GM21528 (cell line): ENCODE results near the gene AMN.

Source experiments
- ATAC-seq: cut with Tn5 transposase; IDR thresholded peaks from one replicate; pipeline ENCODE4 v1.9.1; 2021; ENCODE audit warnings: mild to moderate bottlenecking, moderate library complexity; ENCODE audit not compliant: unreplicated experiment, low FRiP score

Gene AMN

GRCh38 chr14:102962111-102962627 lies 39.7 kb downstream of the AMN start:
- ATAC-seq, result no peak

DNA sequence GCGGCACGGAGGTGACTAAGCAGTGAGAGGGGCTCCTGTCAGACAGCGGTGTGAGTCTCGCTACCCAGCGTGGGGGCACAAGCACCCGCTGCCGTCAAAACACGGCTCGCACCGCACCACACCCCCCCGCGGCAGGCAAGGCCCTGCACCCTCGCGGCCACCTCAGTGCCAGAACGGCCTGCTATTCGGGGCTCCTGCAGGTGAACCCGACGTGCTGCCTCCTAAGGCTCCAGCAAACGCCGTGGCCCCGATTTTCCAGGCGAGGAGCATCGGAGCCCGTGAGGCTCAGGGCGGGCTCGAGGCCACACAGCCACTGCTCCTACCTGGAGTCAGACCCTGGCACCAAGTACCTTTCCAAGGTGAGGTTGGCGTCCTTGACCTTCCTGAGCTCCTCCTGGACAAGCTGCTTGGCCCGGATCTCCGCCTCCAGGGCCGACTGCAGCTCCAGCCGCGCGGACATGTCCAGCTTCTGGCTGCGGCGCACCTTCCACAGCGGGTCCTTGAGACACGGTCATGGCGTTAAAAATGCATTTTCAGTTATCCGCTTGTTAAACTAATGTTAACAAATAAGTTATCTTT lies 41.8 kb downstream of the AMN start:
- ATAC-seq, result no peak

DNA sequence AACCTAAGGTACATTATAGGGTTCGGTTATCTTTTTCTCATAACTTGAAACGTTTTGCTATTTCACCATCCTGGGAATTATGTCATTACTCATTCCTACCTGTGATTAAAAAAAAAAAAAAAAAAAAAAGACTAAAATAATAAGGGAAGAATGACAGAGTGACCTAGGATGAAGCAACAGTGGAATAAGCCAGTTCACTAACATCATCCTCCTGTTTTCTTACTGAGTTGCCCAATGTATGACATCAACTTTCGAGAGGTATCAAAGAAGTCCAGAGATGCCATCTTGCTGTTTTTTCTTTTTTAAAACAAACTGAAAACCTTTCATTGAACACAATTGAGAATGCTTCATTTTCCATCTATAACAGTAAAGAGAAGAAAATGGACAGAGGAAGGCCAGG lies 42.8 kb downstream of the AMN start:
- no peak for ATAC-seq

DNA sequence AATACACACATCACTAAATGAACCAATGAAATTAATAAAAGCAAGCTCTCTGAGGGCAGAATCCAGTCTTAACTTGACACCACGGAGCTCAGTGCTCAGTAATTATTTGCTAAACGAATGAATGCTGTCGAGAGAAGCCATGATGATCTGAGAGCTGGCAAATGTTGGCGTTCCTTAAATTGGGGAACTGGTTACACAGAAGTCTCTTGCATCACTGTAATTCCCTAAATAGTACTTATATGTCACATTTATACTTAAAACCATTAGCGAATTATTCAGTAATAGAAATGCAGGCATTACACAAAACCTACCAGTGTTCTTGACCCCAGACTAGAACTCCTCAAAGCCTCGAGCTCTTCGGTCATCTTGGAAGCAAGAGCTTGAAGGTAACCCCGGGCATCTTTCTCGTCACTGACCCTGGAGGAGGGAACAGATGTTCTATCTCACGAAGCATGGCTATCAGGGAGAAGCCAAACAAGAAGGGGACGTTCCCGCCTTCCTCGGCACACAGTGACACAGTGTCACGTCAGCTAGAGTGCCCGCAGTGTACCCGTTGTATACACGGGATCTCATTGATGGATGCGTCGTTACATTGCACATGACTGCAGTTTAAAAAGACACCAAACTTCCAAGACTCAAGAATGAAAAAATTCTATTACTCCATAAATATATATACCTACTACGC lies 43.6 kb downstream of the AMN start:
- no peak for ATAC-seq

GRCh38 chr14:102966681-102967505 lies 44.4 kb downstream of the AMN start:
- ATAC-seq, result no peak

DNA sequence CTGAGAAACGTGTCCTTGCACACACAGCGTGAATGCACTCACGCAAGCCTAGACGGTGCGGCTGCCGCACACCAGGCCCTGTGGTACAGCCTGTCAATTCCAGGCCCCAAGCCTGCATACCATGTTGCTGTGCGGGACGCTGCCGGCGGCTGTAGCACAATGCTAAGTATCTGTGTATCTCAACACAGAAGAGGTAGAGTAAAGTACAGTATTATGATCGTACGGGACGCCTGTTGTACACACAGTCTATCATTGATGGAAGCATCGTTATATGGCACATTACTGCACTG lies 45.0 kb downstream of the AMN start:
- ATAC-seq, result no peak

GRCh38 chr14:102968306-102968705 lies 45.8 kb downstream of the AMN start:
- ATAC-seq, result no peak

- ATAC-seq, result no peak
These were observed 46.8 kb downstream of the AMN start for GRCh38 chr14:102969060-102969791.

DNA sequence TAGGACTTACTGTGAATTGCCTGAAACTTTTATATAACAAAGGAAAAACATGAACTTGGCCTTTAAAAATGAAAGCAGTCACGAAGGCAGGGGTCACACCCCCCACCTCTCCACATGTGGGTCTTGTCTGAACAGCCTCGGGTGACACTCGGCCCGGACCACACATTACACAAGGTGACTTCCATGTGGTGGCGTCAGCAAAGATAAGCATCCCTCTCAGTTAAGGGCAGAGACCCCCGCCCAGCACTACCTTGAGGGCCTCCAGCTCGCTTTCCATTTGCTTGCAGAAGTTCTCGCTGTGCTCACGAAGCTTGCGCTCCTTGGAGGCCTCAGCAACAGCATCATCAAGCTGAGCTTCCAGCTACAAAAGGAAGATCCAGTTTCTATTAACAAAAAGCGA lies 47.4 kb downstream of the AMN start:
- no peak for ATAC-seq

DNA sequence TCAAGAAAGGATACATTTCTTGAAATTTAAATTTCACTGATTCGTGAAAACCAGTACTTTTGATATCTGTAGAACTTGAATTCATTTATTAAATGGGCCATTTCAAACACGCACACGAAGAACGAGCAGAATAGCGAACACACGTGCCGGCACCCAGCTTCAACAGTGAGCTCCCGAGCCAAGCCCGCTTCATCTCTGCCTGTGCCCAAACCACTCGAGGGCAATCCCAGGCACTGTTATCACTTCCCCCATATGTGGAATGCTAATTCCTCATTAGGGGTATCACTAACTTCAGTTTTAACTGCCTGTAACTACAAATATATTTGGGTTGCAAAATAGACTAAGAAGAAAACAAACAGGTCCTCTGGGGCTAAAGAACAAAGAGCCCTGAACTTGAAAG lies 48.0 kb downstream of the AMN start:
- ATAC-seq, result no peak

GRCh38 chr14:102971314-102971713 lies 48.9 kb downstream of the AMN start:
- ATAC-seq, result no peak

GRCh38 chr14:102971836-102972606 lies 49.6 kb downstream of the AMN start:
- ATAC-seq, result no peak

GRCh38 chr14:102973706-102974285 lies 51.3 kb downstream of the AMN start:
- no peak for ATAC-seq

GRCh38 chr14:102975662-102976061 lies 53.2 kb downstream of the AMN start:
- no peak for ATAC-seq

DNA sequence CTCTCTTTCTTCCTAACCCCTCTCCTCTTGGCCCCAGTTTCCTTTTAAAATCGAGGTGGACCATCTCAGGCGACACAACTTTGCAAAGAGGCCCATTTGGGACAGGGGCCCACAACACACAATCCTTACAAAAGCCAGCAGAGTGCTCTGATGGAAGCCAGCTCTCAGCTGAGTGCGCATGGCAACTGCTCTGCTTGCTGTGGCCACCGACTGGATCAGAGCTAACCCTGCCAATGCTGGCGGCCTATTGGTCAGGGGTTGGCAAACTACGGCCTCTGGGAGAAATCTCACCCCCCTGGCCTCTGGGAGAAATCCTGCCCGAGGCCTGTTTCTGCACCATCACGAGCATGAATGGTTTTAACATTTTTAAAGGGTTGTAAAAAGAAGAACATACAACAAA lies 55.0 kb downstream of the AMN start:
- ATAC-seq, result no peak

DNA sequence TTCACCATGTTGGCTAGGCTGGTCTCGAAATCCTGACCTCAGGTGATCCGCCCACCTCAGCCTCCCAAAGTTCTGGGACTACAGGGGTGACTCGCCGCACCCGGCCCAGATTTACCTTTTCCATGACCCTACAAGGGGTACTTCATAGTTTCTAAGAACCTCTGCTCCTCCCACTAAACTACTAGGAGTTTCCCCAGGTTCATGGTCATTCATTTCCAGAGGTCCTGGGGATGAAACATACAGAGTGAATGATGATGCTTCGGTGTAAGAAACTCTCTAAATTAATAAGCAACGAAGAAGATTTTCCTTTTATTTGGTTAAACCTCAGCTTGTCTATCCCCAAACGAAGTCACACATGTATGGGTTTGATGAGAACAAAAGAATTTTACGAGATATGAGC lies 56.9 kb downstream of the AMN start:
- ATAC-seq, result no peak

GRCh38 chr14:102980409-102980810 lies 57.9 kb downstream of the AMN start:
- no peak for ATAC-seq
